HG02852 (cell line): ENCODE data around the gene MCC.

ENCODE experiments used
- ATAC-seq: cut with Tn5 transposase; IDR thresholded peaks from one replicate; pipeline ENCODE4 v1.9.1; 2021; ENCODE audit warnings: mild to moderate bottlenecking, moderate library complexity; ENCODE audit not compliant: unreplicated experiment

Gene MCC

DNA sequence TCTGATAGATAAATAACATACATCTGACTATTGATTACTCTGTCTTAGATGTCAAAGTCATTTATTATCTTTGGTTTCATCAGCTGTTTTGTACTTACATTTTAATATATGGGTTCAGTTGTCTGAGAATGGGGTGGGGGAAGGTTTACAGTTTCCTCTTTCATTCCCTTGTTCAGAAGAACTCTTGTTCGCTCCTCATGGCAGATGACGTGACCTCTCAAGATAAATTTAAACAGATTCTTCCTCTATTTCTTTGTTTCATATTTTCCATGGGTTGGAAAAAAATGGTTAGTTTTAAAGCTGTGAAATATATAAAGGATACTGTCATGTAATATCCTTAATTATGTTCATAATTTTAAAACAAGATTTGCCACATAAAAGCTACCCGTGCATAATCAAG is 114.8 kb downstream of the MCC start:
- no peak for ATAC-seq

DNA sequence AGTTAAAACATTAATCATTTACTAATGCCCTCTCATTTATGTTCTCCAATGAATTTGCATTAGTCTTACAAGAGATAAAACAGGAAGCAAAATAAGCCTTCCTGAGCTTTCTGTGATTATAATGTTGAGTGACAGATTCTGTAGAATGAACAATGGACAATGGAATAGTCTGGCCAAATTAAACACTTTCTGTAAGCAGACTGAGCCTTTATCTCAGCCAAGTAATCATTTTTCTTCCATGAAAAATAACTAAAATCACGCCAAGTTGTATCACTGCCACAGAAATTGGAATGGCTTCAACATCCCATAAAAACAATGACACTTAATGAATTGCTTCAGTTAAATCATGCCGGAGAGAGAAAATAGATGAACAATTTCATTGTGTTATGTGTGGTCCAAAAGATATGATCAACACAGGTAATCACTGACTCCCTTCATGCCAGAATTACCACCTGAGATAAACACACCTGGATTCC is 116.5 kb downstream of the MCC start:
- no peak for ATAC-seq

DNA sequence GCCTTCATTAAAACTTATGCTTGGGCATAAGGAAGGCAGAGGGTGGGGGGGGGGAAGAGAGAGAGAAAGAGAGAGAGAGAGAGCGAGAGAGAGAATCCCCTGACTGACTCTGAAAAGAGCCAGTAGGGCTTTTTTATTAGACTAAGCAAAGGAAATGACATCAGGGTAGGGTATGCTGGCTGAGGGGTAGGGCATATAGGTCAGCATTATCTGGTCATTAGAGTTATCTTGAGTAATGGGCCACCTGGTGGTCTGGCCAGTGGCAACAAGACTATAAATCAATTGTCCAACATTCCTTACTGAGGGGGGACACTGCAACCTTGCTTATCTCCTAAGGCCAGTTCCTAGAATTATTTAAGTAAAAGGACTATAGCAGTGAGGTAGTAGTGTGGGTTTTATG is 120.7 kb downstream of the MCC start:
- no peak for ATAC-seq

DNA sequence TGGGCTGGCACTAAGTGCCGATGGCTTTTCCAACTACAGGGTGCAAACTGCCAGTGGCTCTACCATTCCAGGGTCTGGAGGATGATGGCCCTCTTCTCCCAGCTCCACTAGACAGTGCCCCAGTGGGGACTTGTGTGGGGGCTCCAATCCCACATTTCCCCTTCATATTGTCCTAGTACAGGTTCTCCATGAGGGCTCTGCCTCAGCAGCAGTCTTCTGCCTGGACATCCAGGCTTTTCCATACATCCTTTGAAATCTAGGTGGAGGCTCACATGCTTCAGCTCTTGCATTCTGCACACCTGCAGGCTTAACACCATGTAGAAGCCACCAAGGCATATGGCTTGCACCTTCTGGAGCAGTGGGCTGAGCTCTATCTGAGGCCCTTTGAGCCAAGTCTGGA is 123.8 kb downstream of the MCC start:
- no peak for ATAC-seq

DNA sequence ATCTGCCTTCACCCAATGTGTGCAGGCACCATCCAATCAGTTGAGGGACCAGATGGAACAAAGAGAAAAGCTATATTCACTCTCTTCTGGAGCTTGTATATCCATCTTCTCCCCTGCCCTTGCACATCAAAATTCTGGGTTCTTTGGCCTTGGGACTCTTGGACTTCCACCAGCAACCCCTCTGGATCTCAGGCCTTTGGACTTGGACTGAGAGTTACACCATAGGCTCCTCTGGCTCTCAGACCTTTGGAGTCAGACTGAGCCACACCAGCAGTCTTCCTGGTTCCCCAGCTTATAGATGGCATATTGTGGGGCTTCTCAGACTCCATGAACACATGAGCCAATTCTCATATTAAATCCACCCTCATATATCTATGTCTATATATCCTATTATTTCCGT is 126.6 kb downstream of the MCC start:
- no peak for ATAC-seq

DNA sequence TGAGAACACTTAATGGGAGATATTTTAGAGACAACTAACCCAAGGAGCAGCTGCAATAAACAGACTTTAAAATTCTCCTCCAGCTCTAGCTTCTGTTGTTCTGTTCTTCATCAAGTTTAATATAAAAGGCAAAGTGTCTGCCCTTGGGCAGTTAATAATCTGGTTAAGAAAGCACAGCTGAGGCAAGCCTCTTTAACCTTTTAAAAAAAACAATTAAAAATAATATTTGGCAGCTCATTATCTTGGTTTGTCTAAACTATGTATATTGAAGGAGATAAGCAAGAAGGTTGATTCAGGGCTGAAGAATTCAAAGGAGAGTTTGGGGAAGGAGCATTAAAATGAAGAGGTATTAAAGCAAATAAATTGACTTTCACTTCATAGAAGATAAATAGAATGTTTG is 128.8 kb downstream of the MCC start:
- no peak for ATAC-seq

DNA sequence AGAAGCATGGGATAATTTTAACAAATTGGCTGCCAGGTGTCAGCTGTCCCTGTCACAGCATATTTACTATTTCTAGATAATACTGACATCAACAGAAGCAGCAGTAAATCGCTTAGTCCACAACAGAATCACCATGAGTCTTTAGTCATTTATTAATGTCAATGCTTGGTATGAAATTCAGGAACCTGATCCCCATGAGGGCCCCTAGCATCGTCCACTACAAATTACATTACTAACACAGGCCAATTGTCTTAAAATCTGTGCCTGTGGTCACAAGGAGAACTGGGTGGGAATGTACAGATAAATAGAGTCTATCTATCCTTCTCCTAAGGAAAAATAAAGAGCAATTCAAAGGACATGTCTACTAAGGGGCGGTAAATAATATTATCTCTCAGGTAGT is 129.6 kb downstream of the MCC start:
- ATAC-seq: no peak

DNA sequence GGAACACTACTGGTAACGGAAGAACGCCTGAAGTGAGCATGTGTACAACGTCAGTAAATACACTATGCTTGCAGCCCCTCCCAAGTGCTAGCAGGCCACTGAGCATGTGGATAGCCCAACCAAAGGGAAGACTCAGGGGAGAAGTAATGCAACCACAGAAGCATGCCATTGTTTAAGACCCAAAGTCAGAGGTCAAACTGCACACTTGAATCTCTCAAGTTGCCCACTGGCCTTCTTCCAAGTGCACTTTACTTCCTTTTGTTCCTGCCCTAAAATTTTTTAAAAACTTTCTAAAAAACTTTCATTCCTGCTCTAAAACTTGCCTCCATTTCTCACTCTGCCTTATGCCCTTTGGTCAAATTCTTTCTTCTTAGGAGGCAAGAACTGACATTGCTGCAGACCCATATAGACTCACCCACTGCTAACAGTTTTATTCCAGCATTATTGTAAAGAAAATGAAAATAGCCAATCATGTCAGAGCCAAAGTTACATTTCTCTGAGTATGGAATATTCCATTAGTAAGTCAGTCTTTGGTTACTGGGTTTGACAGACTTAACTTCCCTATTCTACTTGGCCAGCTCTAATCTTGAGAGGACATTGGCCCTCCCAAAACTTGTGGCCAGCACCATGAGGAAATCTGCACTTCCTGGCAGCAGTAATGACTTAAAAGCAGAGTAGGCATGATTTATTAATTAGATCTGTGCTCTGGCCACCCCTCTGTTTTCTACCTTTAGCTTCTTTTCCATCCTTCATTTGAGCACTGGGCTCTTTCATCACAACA is 130.4 kb downstream of the MCC start:
- no peak for ATAC-seq

DNA sequence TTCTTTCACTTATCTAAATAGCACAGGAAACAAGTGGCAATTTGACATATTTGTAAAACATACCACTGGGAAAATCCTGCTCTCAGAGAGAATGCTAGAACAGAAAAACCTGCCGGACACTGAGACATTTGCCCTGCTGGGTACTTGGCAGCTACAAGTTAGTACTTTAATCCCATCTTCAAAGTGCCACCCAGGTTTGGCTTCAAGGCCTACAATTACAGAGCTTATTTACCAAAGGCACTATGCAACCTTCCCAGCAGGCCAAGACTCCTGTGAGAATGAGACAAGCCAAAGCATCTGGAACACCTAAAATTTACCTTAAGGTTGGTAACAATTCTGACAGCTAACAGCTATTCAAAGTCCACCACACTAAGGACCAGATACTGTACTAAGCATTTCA is 131.8 kb downstream of the MCC start:
- no peak for ATAC-seq

DNA sequence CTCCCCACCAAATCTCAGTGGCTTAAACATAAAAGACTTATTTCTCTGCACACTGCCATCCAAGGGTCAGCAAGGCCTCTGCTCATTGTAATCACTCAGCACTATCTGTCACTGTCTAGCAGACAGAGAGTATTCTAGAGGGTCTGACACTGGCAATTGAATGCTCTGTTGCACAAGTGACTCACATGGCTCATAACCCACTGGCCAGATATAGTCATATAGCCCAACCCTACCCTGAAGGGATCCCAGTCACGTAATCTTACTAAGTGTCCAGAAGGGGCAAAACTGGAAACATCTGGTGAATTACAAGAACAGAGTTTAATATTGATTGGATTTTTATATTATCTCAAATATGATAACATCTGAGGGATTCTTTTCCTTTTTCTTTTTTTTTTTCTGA is 134.2 kb downstream of the MCC start:
- ATAC-seq: no peak

DNA sequence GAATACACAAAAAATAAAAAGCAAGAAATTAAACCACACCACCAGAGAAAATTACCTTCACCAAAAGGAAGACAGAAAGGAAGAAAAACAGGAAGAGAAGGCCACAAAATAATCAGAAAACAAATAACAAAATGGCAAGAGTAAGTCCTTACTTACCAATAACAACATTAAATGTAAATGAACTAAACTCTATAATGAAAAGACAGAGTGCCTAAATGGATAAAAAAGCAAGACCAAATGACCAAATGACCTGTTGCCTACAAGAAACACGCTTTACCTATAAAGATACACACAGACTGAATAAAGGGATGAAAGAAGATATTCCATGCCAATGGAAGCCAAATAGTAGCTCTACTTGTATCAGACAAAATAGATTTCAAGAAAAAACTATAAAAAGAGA is 140.7 kb downstream of the MCC start:
- ATAC-seq: no peak

DNA sequence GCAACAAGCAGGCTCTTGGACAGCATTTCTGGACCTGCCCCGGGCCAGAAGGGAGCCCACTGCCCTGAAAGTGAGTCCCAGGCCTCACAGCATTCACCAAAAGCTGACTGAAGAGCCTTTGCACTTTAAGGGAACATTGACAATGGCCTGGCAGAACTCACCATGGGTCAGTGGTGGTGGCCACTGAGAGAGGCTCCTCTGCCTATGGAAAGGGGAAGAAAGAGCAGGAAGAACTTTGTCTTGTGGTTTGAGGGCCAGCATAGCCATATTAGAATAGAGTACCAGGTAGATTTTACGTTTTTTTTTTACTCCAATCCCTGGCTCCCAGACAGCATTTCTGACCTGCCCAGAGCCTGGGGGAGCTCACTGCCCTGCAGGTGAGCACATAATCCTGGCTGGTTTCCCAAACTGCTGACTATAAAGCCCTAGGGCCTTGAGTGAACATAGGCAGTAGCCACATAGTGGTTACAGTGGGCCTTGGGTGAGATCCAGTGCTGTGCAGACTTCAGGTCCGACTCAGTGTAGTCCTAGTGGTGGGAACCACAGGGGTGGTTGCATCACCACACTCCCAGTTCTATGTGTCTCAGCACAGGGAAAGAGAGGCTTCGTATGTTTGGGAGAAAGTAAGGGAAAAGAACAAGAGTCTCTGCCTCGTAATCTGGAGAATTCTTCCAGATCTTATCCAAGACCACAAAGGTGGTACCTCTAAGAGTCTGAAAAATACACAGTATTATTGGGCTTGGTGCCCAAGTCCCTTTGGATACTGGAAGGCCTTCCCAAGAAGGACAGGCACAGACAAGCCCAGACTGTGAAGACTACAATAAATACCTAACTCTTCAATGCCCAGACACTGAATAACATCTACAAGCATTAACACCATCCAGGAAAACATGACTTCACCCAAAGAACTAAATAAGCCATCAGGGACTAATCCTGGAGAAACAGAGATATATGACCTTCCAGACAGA is 143.0 kb downstream of the MCC start:
- ATAC-seq: no peak

DNA sequence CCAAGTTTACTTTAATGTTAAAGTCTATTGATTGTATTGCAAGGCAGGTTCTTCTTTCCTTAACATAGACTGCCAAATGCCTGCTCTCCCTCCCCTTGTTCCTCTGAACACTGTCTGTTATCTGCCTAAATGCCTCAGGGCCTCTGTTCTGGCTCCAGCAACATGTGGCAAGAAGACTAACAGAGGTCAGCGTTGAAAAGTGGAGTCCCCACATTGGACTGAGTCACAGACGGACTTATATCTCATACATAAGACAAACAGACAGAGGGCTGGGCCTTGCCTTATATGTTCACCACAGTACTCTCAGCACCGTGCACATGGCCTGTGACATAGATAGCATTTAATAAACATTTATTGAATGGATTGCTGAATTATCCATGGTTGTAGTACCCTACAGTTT is 144.9 kb downstream of the MCC start:
- no peak for ATAC-seq

DNA sequence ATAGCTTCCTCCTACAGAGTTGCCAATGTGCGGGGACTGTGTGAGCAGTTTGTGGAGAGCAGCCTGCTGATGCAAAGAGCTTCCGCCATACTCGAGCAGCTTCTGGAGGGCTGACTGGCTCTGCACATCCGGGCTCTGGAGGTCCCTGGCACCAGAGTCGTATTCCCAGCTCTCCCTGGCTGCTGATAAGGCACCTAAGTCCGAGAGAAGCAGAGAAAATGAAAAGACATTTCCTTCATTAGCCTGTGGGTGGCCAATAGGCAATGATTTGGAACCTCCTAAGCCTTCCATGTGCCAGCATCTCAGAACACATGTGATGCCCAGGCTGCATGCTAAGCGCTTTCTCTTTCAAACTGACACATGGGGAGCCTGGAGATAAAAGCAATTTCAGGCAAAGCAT is 147.7 kb downstream of the MCC start:
- ATAC-seq: no peak

DNA sequence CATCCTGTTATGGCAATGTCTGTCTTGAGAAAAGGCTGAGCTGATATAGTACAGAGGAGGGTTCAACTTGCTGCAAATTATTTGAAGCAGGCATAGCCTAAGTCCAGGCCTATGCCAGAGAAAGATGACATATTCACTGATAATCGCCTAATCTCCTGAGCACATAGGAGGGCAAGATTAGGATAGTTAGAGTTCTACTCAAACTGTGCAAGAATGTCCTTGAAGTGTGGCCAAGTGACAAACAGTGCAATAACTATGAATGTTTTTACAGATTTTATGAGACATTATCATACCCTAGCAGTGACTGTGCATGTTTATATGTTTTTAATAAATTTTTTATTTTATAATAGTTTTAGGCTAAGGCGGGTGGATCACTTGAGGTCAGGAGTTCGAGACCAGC is 149.6 kb downstream of the MCC start:
- no peak for ATAC-seq

DNA sequence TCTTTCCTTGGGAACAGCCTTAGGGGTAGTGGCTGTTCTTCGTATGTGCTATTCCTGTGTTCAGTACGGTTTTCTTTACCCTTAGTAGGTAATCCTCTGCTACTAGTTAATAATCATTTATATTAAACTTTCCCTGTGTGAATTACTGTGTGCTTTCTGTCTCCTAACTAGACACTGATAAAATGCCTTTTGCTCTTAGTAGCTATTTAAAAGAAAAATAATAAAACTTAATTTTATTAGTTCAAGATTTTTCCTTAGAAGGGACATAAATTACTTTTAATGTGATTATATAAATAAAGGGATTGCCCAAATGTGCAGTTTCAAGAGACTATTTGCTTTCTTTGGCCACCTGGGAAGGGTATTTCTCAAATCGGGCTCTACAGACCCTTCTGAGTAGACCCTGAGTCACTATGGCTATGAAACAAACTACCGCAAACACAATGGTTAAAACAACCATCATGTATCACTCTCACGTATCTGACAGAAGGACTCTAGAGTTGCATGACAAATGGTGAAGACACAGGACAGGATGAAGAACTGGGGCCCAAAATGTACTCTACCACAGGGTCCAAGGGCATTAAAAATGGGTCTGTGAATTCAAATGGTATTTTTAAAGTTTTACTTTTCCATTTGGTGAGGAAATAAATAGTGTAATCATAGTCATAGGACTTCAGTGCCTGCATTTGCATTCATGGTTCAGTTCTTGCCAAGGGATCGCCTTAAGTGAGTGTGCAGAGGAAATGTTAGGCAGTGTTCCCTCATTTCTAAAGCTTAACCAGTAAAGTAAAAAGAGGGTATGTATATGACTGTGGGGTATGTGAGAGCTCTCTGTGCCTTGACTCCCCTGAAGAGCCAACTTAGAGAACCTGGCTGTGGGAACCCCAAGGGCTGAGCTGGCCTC is 150.5 kb downstream of the MCC start:
- no peak for ATAC-seq

DNA sequence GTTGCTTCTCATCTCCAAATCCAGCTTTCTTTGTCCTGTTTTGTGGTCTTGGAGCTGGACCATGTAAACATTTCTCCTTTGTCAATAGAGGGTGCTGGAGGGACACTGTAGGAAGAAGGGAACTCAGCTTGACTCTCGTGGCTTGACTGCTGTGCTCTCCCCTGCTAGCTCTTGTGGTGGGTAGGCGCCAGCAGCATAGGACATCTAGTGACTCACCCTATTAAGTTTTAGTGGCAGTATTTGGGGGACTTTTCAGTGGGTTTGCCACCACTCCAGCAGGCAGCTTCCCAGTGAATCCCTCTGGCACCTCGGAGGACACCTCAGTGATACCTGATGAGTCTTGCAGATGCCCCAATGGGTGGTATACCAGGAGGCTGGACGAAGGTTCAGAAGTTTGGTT is 151.3 kb downstream of the MCC start:
- no peak for ATAC-seq

DNA sequence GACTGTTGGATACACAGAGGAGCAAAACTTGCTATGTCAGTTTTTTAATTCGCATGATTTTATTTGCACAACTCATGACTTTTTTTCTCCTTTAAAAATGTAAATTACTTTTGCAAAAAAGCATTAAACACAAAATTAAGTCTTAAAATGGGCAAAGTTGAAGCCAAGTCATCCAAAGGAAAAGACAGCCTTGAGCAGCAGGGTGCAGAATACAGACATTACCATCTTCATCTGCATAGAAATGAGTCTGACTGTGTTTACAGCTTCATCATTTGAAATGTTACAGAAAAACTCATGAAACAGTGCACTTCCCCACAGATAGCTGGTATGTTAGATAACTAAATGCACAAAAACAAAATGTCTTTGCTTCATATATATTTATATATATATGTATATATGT is 154.8 kb downstream of the MCC start:
- no peak for ATAC-seq

DNA sequence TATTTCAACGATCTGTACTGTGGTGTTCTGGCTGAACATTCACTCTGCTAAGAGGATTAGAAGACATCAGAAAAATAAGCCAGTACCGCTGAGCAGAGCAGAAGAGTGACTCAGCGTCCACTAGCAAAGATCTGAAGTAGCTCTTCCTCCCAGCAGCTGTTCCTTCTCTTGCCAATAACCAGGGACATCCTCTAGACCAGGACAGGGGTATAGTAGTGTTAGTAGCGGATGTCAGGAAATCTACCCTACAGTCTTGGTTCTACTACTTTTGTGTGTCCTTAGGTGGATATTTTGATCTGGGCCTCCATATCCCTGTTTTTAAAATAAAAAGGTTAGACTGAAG is 157.1 kb downstream of the MCC start:
- ATAC-seq: no peak

DNA sequence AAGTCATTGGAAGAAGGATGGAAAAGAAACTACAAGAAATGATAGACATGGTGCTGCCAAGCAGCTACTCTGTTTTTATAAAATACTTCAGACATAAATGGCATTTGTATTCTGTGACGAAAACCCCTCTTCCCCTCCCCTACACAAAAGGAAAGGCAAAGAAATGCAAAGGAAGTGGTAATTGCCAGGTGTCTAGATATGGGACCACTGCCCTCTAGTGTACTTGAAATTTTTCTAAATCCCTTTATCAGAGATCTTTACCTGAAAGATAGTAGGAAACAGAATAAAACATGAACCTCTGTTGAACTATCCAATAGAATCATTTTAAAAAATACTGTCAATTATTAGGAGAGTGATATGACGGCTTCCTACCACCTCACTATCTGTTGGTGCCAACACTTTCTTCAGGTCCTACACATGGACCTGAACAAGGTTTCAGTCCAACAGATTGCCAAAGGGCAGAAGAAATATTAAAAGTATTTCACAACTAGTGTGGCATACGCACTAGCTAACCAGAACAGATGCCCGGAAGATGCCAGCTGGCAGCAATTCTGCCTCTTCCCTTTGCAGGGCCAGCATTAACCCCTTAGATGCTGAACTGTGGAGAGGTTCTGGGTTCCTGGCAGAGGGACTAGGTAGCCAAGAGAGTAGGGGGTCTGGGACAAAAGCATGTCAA is 157.6 kb downstream of the MCC start:
- no peak for ATAC-seq

DNA sequence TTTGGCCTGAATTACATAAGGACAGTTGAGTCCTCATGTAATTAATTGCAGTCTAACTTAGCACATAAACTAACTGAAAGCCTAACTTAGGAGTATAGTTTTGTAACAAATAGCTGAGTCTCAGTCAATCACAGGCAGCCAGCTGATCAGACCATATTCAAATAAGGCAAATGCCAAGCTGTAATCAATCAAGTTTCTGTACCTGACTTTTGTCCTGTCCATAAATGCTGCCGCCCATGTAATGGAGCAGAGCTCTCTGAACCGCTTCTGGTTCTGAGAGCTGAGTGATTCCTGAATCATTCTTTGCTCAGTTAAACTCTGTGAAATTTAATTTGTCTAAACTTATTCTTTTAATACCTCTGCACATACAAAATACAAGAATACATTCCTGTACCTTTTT is 158.3 kb downstream of the MCC start:
- ATAC-seq: no peak
